Heart left ventricle (tissue), 16 donors: ENCODE measurements around the gene TIMM50. TPM values are rescaled to one million over a fixed set of nuclear protein-coding genes. Genes with fewer than 3 reads are reported as not detected.

ENCODE experiments used
- ATAC-seq, 4 donors: fragments of 200-7000 bp; cut with Tn5 transposase; one replicate each; pipeline ENCODE4 v1.9.1; 2020 to 2022; ENCODE audit warnings: moderate library complexity in 4 of 4, mild to moderate bottlenecking in 3 of 4, moderate number of reproducible peaks in 1 of 4
- DNase-seq, 5 donors: peaks; one replicate each; pipeline ENCODE4 v3.0.0-alpha.2; 2020
- H3K27ac ChIP-seq, 12 donors: fragments of 200-600 bp; sonication (generic) in 4 of 12; one replicate each; pipeline versions ENCODE4 v1.5.0 to v1.8.0; 2016 to 2022; ENCODE audit warnings: mild to moderate bottlenecking in 2 of 12
- H3K27me3 ChIP-seq, 9 donors: fragments of 200-600 bp; sonication (generic) in 2 of 9; one replicate each; pipeline versions ENCODE4 v1.5.1 to v1.8.0; 2016 to 2022; ENCODE audit warnings: mild to moderate bottlenecking in 3 of 9
- H3K36me3 ChIP-seq, 9 donors: fragments of 200-600 bp; sonication (generic) in 2 of 9; one replicate each; pipeline versions ENCODE4 v1.5.0 to v1.8.0; 2018 to 2022; ENCODE audit warnings: mild to moderate bottlenecking in 2 of 9
- H3K4me1 ChIP-seq, 12 donors: fragments of 200-600 bp; sonication (generic) in 4 of 12; one replicate each; pipeline versions ENCODE4 v1.5.0 to v1.8.0; 2016 to 2022; ENCODE audit warnings: mild to moderate bottlenecking in 3 of 12
- H3K4me3 ChIP-seq, 12 donors: fragments of 200-600 bp; sonication (generic) in 4 of 12; one replicate each; pipeline versions ENCODE4 v1.5.0 to v1.8.0; 2017 to 2022; ENCODE audit warnings: mild to moderate bottlenecking in 9 of 12, moderate library complexity in 4 of 12
- H3K9me3 ChIP-seq, 12 donors: fragments of 200-600 bp; sonication (generic) in 4 of 12; one replicate each; pipeline versions ENCODE4 v1.5.0 to v1.8.0; 2016 to 2022; ENCODE audit warnings: mild to moderate bottlenecking in 1 of 12
- POLR2A ChIP-seq, 2 donors: fragments of 450-650 bp; IDR thresholded peaks; one replicate each; pipeline ENCODE4 v1.6.1; 2017; ENCODE audit warnings: antibody characterized with exemption in 2 of 2, mild to moderate bottlenecking in 2 of 2, moderate library complexity in 2 of 2
- WGBS, 4 donors: extraction: QIAGEN DNeasy Blood & Tissue Kit in 2 of 4; methylation state at CpG; one replicate each; pipeline versions ENCODE4 v1.1.5 to v1.1.7; 2013 to 2018; 5-methylcytosine and 5-hydroxymethylcytosine counted together
- intact Hi-C, 10 donors: fragments of 100-400 bp; cut with DNase I; formaldehyde crosslinking; loops; one replicate each; pipeline versions ENCODE4 v1.11.1 to v1.14.2; 2022
- polyA plus RNA-seq, 2 donors: library from polyadenylated mRNA; stranded (reverse); fragments of 200-250 nt; gene quantifications; one replicate each; pipeline ENCODE4 v1.2.3, GENCODE V29; 2013
- total RNA-seq, 9 donors: library from RNA; depleted of rRNA in 2 of 9; stranded (reverse); fragments of >200 nt in 2 of 9; fragmentation: NEBNext Ultra II Directional in 3 of 9; extraction: Animal tissue kit (Norgen Biotek cat#: 25700) in 3 of 9; gene quantifications; one replicate each; pipeline versions ENCODE4 v1.1.0 to v1.2.4, GENCODE V29; 2016 to 2023
- TF ChIP-seq, protein P1 (sequence below), 12 donors: fragments of 200-600 bp; sonication (generic) in 4 of 12; IDR thresholded peaks; one replicate each; pipeline versions ENCODE4 v1.5.0 to v1.8.0; 2018 to 2022; ENCODE audit warnings: antibody characterized with exemption in 12 of 12, mild to moderate bottlenecking in 5 of 12
- donor health status: ischemic (EF 13 %, LVEDD 7.1; RV severe dilation, severe dysfunction).
- donor health status: healthy with polysubstance abuse.
- donor health status: DM: no; HTN: yes; CAD: no.
- donor health status: DM: no; HTN: no; CAD: no.
- donor health status: ischemic (EF 25% LVEDD 6.9; RV normal size, moderate dysfunction).
- donor health status: ischemic (EF 25% LVEDD 5.7; RV mildly dilated, moderate dysfunction).
- donor health status: healthy.
- donor health status: DM: yes; HTN: yes; CAD: no.
- donor health status: ischemic (EF 35%, LVEDD 5.7; RV mildly dilated, moderate dysfunction).
- donor health status: nonischemic (EF 11% LVEDD 7.7; RV severe dilation, severe dysfunction).
- donor health status: DM: yes; HTN: yes; CAD: no.
- donor health status: PGD.
- donor health status: ischemic (EF 29% LVEDD 5.4; RV normal size, mild dysfunction).
- donor health status: nonischemic (EF 23%, LVEDD 6.1; RV moderate dilation, normal function).

The TIMM50 gene
- total and polyA plus RNA-seq, 11 donors: 66.0 to 106 (median 77.5) TPM

DNA sequence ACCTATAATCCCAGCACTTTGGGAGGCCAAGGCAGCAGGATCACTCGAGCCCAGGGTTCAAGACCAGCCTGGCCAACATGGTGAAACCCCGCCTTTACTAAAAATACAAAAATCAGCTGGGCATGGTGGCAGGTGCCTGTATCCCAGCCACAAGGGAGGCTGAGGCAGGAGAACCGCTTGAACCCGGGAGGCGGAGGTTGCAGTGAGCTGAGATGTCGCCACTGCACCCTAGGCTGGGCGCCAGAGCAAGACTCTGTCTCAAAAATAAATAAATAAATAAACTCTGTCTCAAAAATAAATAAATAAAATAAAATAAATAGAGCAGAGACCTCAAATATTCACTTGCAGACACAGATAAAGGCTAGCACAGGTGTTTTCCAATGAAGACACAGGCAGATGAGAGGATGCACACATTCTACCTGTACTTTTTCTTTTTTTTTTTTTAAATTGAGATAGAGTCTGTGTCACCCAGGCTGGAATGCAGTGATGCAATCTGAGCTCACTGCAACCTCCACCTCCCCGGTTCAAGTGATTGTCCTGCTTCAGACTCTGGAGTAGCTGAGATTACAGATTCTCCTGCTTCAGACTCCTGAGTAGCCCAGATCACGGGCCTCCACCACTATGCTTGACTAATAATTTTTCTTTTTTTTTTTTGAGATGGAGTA lies 42.2 kb upstream of the TIMM50 start:
- TF ChIP-seq, protein P1, sequence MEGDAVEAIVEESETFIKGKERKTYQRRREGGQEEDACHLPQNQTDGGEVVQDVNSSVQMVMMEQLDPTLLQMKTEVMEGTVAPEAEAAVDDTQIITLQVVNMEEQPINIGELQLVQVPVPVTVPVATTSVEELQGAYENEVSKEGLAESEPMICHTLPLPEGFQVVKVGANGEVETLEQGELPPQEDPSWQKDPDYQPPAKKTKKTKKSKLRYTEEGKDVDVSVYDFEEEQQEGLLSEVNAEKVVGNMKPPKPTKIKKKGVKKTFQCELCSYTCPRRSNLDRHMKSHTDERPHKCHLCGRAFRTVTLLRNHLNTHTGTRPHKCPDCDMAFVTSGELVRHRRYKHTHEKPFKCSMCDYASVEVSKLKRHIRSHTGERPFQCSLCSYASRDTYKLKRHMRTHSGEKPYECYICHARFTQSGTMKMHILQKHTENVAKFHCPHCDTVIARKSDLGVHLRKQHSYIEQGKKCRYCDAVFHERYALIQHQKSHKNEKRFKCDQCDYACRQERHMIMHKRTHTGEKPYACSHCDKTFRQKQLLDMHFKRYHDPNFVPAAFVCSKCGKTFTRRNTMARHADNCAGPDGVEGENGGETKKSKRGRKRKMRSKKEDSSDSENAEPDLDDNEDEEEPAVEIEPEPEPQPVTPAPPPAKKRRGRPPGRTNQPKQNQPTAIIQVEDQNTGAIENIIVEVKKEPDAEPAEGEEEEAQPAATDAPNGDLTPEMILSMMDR (IDR thresholded peaks at IDR 0.05): no peak
- TF ChIP-seq POLR2A (IDR thresholded peaks at IDR 0.05): no peak
- Histone ChIP-seq H3K27me3 (peaks cover 0 to 5% (median 0%) of the 10 kb centered on the region in 9 donors), H3K9me3 (no peaks in the 10 kb centered on the region), H3K36me3 (peaks cover 0 to 15% (median 14%) of the 10 kb centered on the region in 9 donors), H3K4me1 (peaks cover 11 to 33% (median 22%) of the 10 kb centered on the region in 12 donors), H3K4me3 (no peak overlapping the region), H3K27ac (no peak overlapping the region)
- intact Hi-C loops: loop anchor here in 1 of 10 donors (5.0 kb wide), 1 partner anchor 44 kb away; the partner anchor contains the start of gene TIMM50
- ATAC-seq: no peak
- DNase-seq: no peak
- WGBS, 4 donors: 78 to 84% (median 82%) methylated on average over 9 of the region's 9 CpGs

- H3K27me3 ChIP-seq: no peaks in the 10 kb centered on the region
- WGBS, 4 donors: 5 to 9% (median 6%) methylated on average over 17 of the region's 17 CpGs
- TF ChIP-seq POLR2A (IDR thresholded peaks at IDR 0.05): no peak
- intact Hi-C loops: loop anchor here in 7 of 10 donors (1.0 to 10.0 kb wide), 7 partner anchors 8 to 228 kb away; partner anchors contain the start of genes EID2B (in 4 of the 7), MED29 (in 2 of the 7), PAF1 (in 2 of the 7) and PLEKHG2 (in 1 of the 7)
- peak overlapping the region; percentile 65 to 98 (median 86) for H3K4me3 ChIP-seq
- DNase-seq (no peak), ATAC-seq (peak in 2 of 4 donors; percentile 5 to 6)
- peak overlapping the region; percentile 86 to 96 (median 92) for H3K27ac ChIP-seq
- no peaks in the 10 kb centered on the region for H3K9me3 ChIP-seq
- peaks cover 0 to 21% (median 11%) of the 10 kb centered on the region in 9 donors for H3K36me3 ChIP-seq
- peaks cover 8 to 50% (median 34%) of the 10 kb centered on the region in 12 donors for H3K4me1 ChIP-seq
Observed at GRCh38 chr19:39444598-39445195, 35.9 kb upstream of the TIMM50 start.

DNA sequence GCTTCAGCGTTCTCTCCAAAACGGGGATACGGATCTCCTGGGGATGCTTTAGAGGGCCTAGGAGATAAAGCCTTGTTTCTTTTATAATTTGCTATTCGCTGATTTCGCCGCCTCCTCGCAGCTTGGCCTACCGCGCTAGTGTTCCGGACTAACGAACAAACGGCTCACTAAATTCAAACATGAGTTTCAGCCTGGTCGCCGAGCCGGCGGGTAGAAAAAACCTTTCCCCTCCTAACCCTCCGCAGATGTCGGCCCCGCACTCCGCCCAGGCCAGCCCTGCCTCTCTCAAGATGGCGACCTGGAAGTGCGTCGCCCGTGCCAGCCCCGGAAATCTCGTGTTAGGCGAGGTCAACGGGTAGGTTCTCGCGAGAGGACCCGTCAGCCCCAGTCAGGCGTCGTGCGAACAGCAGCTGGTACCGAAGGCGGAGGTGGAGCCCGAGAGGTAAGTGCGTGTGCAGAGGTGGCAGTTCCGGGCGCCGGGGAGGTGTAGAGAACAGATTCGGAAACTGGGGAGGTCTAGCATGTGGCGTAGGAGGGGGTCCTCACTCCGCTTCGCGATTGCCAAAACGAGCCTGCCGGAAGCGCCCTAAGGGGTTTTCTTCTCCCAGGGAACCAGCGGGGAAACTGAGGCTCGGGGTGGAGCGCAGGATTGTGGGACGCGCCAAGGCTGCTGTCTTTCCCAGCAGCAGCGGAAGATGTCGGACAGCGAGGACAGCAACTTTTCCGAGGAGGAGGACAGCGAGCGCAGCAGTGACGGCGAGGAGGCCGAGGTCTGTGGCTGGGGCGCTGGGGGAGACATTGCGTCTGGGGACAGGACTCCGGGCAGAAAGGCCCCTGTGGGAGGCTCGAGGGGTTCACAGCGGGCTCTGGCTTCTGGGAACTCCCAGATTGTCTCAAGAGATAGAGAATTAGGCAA lies 35.2 kb upstream of the TIMM50 start, which contains the start of gene SUPT5H:
TSS of gene SUPT5H (plus strand) at position 387 of the 916 bp plus-strand sequence. CDS start at position 696, 309 bp downstream.
- H3K27me3 ChIP-seq: no peaks in the 10 kb centered on the region
- peaks cover 8 to 51% (median 36%) of the 10 kb centered on the region in 12 donors for H3K4me1 ChIP-seq
- peak within 1 kb of the TSS; percentile 65 to 98 (median 86) for H3K4me3 ChIP-seq
- 0 to 1% (median 1%) methylated on average over 61 to 68 of the region's 68 CpGs for WGBS, 4 donors
- peak; percentile 97 to 98 (median 97) for DNase-seq
- H3K36me3 ChIP-seq: peaks cover 0 to 22% (median 11%) of the 10 kb centered on the region in 9 donors
- TF ChIP-seq, protein P1 (IDR thresholded peaks at IDR 0.05): peak in 1 of 12 donors; percentile 12
- TF ChIP-seq POLR2A (IDR thresholded peaks at IDR 0.05): peak; percentile 34 to 91
- peak within 1 kb of the TSS; percentile 86 to 96 (median 92) for H3K27ac ChIP-seq
- peak; percentile 98 to 99 (median 98) for ATAC-seq
- H3K9me3 ChIP-seq: no peaks in the 10 kb centered on the region
- intact Hi-C loops: loop anchor here in 6 of 10 donors (1.0 to 10.0 kb wide), 6 partner anchors 9 to 89 kb away; partner anchors contain the start of genes EID2B (in 4 of the 6), MED29 (in 2 of the 6), PAF1 (in 2 of the 6) and PLEKHG2 (in 1 of the 6)
